Activated CD8-positive, alpha-beta memory T cell treated with anti-CD3 and anti-CD28 coated beads, Interleukin-2, amount 10 ng/mL, durations not matched to agents 7 days and 5 days (primary cell): ENCODE measurements around the gene MGAT5. TPM values are rescaled to one million over a fixed set of nuclear protein-coding genes. Genes with fewer than 3 reads are reported as not detected.

Experiments used
- ATAC-seq: fragments of 150-1000 bp; cut with Tn5 transposase; one replicate; pipeline ENCODE4 v1.10.0; 2021; ENCODE audit warnings: moderate library complexity
- CTCF ChIA-PET: fragments of 350-600 bp; sonication (Branson Sonifier 250); formaldehyde crosslinking; loops from one replicate; lab custom pipeline; 2021; ENCODE audit warnings: antibody characterized with exemption; lab: Charles Lee
- DNase-seq: peaks from one replicate; pipeline ENCODE4 v3.0.0-alpha.2; 2020
- H3K27ac Mint-ChIP-seq: one replicate; pipeline ENCODE4 v1.8.0; 2021; ENCODE audit warnings: mild to moderate bottlenecking, mixed read lengths
- H3K27me3 Mint-ChIP-seq: one replicate; pipeline ENCODE4 v1.8.0; 2021; ENCODE audit warnings: mixed read lengths
- H3K36me3 Mint-ChIP-seq: one replicate; pipeline ENCODE4 v1.8.0; 2021; ENCODE audit warnings: mild to moderate bottlenecking, mixed read lengths
- H3K4me1 Mint-ChIP-seq: one replicate; pipeline ENCODE4 v1.8.0; 2021; ENCODE audit warnings: mixed read lengths
- H3K4me3 Mint-ChIP-seq: one replicate; pipeline ENCODE4 v1.8.0; 2021; ENCODE audit warnings: mild to moderate bottlenecking, moderate library complexity, mixed read lengths
- H3K9me3 Mint-ChIP-seq: one replicate; pipeline ENCODE4 v1.8.0; 2022; ENCODE audit warnings: low read depth, mixed read lengths
- total RNA-seq, 2 experiments: library from RNA; stranded (reverse); gene quantifications; one replicate each; pipeline ENCODE4 v1.2.3, GENCODE V29; 2021

Gene MGAT5
- total RNA-seq, 2 experiments from 2014 or later: 40.3 to 43.6 TPM

- Mint-ChIP-seq H3K4me3 (no peak overlapping the region), H3K9me3 (no peaks in the 10 kb centered on the region), H3K27me3 (no peaks in the 10 kb centered on the region), H3K36me3 (peaks cover 3% of the 10 kb centered on the region), H3K4me1 (no peaks in the 10 kb centered on the region), H3K27ac (no peak overlapping the region)
- CTCF ChIA-PET: no interaction called here
- no peak for DNase-seq
- ATAC-seq: no peak
Observed at GRCh38 chr2:134381141-134381540, 127.3 kb downstream of the MGAT5 start.

- no peaks in the 10 kb centered on the region for H3K4me1 Mint-ChIP-seq
- no peaks in the 10 kb centered on the region for H3K27me3 Mint-ChIP-seq
- no peak overlapping the region for H3K27ac Mint-ChIP-seq
- no peaks in the 10 kb centered on the region for H3K9me3 Mint-ChIP-seq
- H3K36me3 Mint-ChIP-seq: peaks cover 4% of the 10 kb centered on the region
- CTCF ChIA-PET: no interaction called here
- ATAC-seq (no peak), DNase-seq (no peak)
- no peak overlapping the region for H3K4me3 Mint-ChIP-seq
Observed at GRCh38 chr2:134384131-134384530, 130.3 kb downstream of the MGAT5 start.

DNA sequence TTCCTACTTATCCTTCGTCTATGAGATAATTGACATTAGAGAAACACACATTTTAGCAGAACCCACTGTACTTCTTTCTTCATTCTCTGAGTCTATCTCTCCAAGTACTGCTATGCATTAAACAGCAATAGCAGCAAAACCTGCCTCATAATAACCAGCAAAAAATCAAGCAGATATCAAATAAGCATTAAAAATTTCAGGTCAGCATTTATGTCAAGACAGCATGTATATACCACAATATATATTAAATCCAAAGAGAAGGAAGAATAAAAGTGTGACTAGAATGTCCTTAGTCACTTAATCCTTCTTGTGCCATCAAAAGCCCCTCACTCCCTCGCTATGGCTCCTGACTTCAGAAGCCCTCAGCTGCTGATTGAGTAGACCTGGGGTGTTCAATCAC is 131.3 kb downstream of the MGAT5 start:
- CTCF ChIA-PET: no interaction called here
- H3K27me3 Mint-ChIP-seq: no peaks in the 10 kb centered on the region

DNA sequence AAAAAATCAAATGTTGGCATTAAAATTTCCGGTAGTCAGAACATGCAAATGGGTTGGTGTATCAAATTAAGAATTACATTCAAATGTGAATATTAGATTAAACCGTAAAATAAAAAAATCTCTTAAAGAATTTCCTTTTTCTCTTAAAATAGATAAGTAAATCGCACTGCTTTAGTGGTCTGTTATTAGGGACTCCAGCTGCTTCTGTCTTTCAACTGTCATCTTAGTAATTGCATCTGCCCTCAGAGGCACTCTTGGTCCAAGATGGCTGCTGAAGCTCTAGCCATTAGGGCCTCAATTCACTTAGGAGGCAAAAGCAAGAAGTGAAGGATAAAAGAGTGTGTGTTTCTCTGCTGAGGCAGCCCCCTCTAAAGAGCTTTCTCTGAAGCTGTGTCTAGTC is 132.4 kb downstream of the MGAT5 start:
- no peaks in the 10 kb centered on the region for H3K9me3 Mint-ChIP-seq
- no peak overlapping the region for H3K4me3 Mint-ChIP-seq
- peaks cover 4% of the 10 kb centered on the region for H3K36me3 Mint-ChIP-seq
- DNase-seq (no peak), ATAC-seq (no peak)
- peaks cover 6% of the 10 kb centered on the region for H3K4me1 Mint-ChIP-seq
- CTCF ChIA-PET: no interaction called here
- H3K27me3 Mint-ChIP-seq: no peaks in the 10 kb centered on the region
- no peak overlapping the region for H3K27ac Mint-ChIP-seq

More for the DNA sequence above, 131.3 kb downstream of the MGAT5 start:
- Mint-ChIP-seq H3K27ac (no peak overlapping the region), H3K36me3 (peaks cover 4% of the 10 kb centered on the region), H3K9me3 (no peaks in the 10 kb centered on the region), H3K4me1 (no peaks in the 10 kb centered on the region), H3K4me3 (no peak overlapping the region)
- no peak for DNase-seq
- no peak for ATAC-seq

GRCh38 chr2:134389381-134389780 is 135.5 kb downstream of the MGAT5 start:
- Mint-ChIP-seq H3K9me3 (no peaks in the 10 kb centered on the region), H3K36me3 (peaks cover 4% of the 10 kb centered on the region), H3K4me3 (no peak overlapping the region), H3K27ac (no peak overlapping the region), H3K4me1 (peaks cover 11% of the 10 kb centered on the region), H3K27me3 (no peaks in the 10 kb centered on the region)
- CTCF ChIA-PET: interaction anchor here (2.2 kb wide), 1 partner anchor 23 kb away, joined by 6 read pairs; no protein-coding TSS in a partner anchor
- no peak for DNase-seq
- no peak for ATAC-seq

- Mint-ChIP-seq H3K4me3 (no peak overlapping the region), H3K4me1 (peaks cover 11% of the 10 kb centered on the region), H3K27ac (no peak overlapping the region), H3K36me3 (peaks cover 3% of the 10 kb centered on the region), H3K9me3 (no peaks in the 10 kb centered on the region), H3K27me3 (no peaks in the 10 kb centered on the region)
- CTCF ChIA-PET: interaction anchor here (1.5 kb wide), 1 partner anchor 274 kb away, joined by 3 read pairs; no protein-coding TSS in a partner anchor
- ATAC-seq (no peak), DNase-seq (no peak)
Observed at GRCh38 chr2:134391751-134392160, 137.9 kb downstream of the MGAT5 start.

DNA sequence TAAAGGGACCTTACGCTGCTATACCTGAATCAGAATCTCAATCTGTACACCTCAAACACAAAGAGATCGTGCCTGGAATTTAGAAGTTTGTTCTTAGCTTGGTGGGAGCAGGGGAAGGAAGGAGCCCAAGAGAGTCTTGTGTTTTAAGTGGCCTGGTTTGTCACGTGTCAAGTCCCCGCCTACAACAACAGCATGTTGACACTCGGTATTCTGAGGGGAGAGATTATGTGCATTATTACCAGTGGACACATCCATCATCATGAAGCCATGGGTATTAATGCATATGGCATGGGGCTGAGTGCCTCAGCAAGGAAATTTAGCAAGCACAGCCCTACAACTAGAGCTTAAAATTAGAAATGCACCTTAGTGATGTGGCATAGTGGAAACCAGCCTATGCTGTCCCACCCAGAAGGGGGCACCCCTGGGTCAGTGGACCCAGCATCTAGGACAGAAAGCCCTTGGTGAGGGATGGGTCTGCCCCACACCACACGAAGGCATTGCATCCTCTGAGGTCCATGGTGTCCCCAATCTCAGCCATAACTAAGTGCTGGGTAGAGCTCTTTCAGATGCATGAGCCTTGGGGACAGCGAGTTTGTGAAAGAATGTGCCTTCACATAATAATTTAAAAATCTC is 138.7 kb downstream of the MGAT5 start:
- peaks cover 11% of the 10 kb centered on the region for H3K4me1 Mint-ChIP-seq
- no peak overlapping the region for H3K4me3 Mint-ChIP-seq
- no peaks in the 10 kb centered on the region for H3K9me3 Mint-ChIP-seq
- CTCF ChIA-PET: interaction anchor here (1.5 kb wide), 1 partner anchor 275 kb away, joined by 3 read pairs; no protein-coding TSS in a partner anchor
- H3K27ac Mint-ChIP-seq: no peak overlapping the region
- no peak for ATAC-seq
- H3K36me3 Mint-ChIP-seq: peaks cover 2% of the 10 kb centered on the region
- DNase-seq: no peak
- H3K27me3 Mint-ChIP-seq: no peaks in the 10 kb centered on the region

- peaks cover 11% of the 10 kb centered on the region for H3K4me1 Mint-ChIP-seq
Observed at GRCh38 chr2:134393075-134393461, 139.2 kb downstream of the MGAT5 start.

GRCh38 chr2:134395779-134396178 is 141.9 kb downstream of the MGAT5 start:
- CTCF ChIA-PET: interaction anchor here (1.2 kb wide), 1 partner anchor 11 kb away, joined by 3 read pairs; no protein-coding TSS in a partner anchor
- Mint-ChIP-seq H3K36me3 (no peaks in the 10 kb centered on the region), H3K27me3 (no peaks in the 10 kb centered on the region), H3K4me3 (no peak overlapping the region), H3K27ac (no peak overlapping the region), H3K9me3 (no peaks in the 10 kb centered on the region), H3K4me1 (peaks cover 10% of the 10 kb centered on the region)
- no peak for ATAC-seq
- no peak for DNase-seq

More at GRCh38 chr2:134393075-134393461, 139.2 kb downstream of the MGAT5 start:
- peaks cover 1% of the 10 kb centered on the region for H3K36me3 Mint-ChIP-seq
- H3K27me3 Mint-ChIP-seq: no peaks in the 10 kb centered on the region
- H3K9me3 Mint-ChIP-seq: no peaks in the 10 kb centered on the region
- DNase-seq: no peak
- CTCF ChIA-PET: interaction anchor here (1.5 kb wide), 1 partner anchor 276 kb away, joined by 3 read pairs; no protein-coding TSS in a partner anchor
- ATAC-seq: no peak
- no peak overlapping the region for H3K27ac Mint-ChIP-seq
- no peak overlapping the region for H3K4me3 Mint-ChIP-seq

DNA sequence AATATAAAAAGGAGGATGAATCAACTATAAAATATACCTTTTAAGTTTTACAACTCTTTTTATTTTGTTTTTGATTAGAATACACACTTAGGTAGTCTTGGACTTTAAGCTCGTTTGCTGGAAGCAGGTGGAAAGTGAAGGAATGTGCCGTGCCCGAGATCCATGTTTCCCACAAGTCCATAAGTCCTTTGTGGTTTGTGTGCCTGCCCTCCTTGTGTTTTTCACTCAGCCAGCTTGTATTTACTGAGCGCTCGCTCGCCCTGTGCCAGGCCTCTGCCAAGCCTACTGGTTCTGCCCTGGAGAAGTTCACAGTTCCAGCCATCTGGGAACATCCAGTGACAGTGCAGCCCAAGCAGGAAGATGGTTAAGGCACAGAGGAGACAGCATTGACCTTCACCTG is 142.6 kb downstream of the MGAT5 start:
- peaks cover 3% of the 10 kb centered on the region for H3K4me1 Mint-ChIP-seq
- DNase-seq (no peak), ATAC-seq (no peak)
- no peaks in the 10 kb centered on the region for H3K36me3 Mint-ChIP-seq
- no peak overlapping the region for H3K27ac Mint-ChIP-seq
- no peaks in the 10 kb centered on the region for H3K27me3 Mint-ChIP-seq
- CTCF ChIA-PET: interaction anchor here (0.9 kb wide), 1 partner anchor 278 kb away, joined by 3 read pairs; no protein-coding TSS in a partner anchor
- no peak overlapping the region for H3K4me3 Mint-ChIP-seq
- no peaks in the 10 kb centered on the region for H3K9me3 Mint-ChIP-seq

DNA sequence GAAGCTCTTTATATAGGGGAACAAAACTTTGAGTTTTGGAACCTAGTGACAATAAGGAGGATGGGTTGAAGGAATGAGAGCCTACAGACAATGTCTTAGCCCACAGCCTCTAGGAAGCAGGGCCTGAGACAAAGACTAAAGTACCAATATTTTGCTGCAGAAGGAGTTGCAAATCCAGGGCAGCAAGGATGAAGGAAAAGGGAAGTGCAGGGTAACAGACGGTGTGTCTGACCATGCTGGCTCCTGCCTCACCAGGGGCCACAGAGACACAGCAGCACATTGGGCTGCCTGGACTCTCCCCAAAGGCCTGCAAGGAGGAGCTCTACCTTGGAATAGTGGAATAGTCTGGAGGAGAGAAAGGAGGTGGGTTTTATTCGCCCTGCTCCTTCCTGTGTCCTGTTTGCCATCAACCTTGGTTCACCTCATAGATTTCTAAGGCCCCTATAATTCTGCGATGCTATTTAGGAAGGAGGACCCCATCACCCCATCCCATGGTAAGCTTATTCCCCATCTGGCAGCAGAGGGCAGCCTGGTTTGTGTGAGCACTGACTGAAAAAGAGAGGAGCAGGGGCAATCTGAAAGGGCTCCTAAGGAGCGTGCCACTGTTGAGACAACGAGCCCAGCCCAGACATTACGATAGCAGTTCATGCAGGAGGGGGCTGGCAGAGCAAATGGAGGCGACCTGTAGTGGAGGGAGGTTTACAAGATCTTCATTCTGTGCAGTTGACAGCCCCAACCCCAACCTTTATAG is 143.4 kb downstream of the MGAT5 start:
- Mint-ChIP-seq H3K27ac (no peak overlapping the region), H3K36me3 (no peaks in the 10 kb centered on the region), H3K27me3 (no peaks in the 10 kb centered on the region), H3K9me3 (no peaks in the 10 kb centered on the region), H3K4me3 (no peak overlapping the region), H3K4me1 (peaks cover 2% of the 10 kb centered on the region)
- CTCF ChIA-PET: interaction anchor here (0.9 kb wide), 1 partner anchor 279 kb away, joined by 3 read pairs; no protein-coding TSS in a partner anchor
- DNase-seq: no peak
- ATAC-seq: no peak

DNA sequence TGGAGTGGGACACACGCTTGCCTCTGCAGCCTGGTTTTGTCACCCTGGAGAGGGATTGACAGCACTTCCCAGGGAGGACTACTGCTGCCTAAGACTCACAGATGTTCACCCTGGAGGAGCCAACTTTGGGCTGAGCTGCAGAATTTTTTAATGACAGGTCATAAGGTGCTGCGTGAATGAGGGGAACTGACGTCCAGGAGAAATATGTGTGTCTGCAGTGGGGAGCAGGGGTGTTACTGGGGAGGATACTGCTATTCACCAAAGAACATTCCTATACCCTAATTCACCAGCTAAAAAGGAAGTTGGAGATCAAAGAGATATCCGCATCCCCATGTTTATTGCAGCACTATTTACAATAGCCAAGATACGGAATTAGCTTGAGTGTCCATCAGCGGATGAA is 144.4 kb downstream of the MGAT5 start:
- H3K27ac Mint-ChIP-seq: no peak overlapping the region
- H3K36me3 Mint-ChIP-seq: no peaks in the 10 kb centered on the region
- no peaks in the 10 kb centered on the region for H3K9me3 Mint-ChIP-seq
- no peak for DNase-seq
- ATAC-seq: no peak
- H3K27me3 Mint-ChIP-seq: no peaks in the 10 kb centered on the region
- CTCF ChIA-PET: interaction anchor here (1.1 to 2.4 kb wide), 2 partner anchors 13 to 146 kb away, joined by 3 to 10 read pairs; no protein-coding TSS in a partner anchor
- H3K4me1 Mint-ChIP-seq: peaks cover 2% of the 10 kb centered on the region
- no peak overlapping the region for H3K4me3 Mint-ChIP-seq

- CTCF ChIA-PET: interaction anchor here (1.1 to 2.4 kb wide), 2 partner anchors 12 to 147 kb away, joined by 3 to 10 read pairs; no protein-coding TSS in a partner anchor
- no peaks in the 10 kb centered on the region for H3K9me3 Mint-ChIP-seq
- ATAC-seq: no peak
- H3K27me3 Mint-ChIP-seq: no peaks in the 10 kb centered on the region
- H3K4me3 Mint-ChIP-seq: no peak overlapping the region
- H3K4me1 Mint-ChIP-seq: peaks cover 2% of the 10 kb centered on the region
- H3K27ac Mint-ChIP-seq: no peak overlapping the region
- no peak for DNase-seq
- no peaks in the 10 kb centered on the region for H3K36me3 Mint-ChIP-seq
Observed at GRCh38 chr2:134399096-134399495, 145.2 kb downstream of the MGAT5 start.
